Retina (tissue), 1 donor: ENCODE data around the gene PRDM5.

Source experiments
- DNase-seq: peaks from one replicate; pipeline ENCODE4 v3.0.0-alpha.2; 2016

PRDM5 gene

DNA sequence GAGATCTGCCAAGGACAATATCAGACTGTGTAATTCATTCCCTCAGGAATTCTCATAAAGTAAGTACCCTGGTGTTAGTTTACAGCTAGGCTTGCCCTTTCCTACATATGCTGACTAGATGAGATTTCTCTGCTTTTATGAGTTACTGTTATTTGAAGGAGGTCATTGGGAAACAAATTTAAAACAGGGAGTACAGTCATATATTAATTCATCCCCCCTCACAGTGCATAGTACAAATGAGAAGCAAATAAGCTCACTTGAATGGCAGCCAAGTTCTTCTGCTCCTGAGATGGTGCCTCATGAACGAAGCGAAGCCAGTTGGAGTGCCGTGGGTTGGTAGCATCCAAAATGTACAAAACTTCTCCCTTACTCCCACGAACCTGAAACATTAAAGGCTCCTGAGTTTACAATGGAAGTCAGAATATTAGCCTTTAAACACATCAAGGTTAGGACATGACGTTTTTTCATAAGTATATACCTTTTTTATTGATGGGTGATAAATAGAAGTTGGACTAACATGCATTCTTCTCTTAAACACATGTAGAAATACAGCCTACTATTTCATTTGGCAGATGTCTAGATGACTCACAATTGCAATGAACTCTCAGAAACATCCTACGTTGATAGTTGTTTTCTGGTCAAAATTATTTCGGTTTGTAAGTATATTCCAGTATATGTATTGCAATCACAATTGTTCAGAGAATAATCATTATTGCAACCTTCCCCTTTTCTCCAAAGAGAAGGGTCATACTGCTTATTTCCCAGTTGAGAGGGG is 69.2 kb downstream of the PRDM5 start:
- no peak for DNase-seq

GRCh38 chr4:120850018-120850599 is 72.4 kb downstream of the PRDM5 start:
- no peak for DNase-seq

- DNase-seq, result no peak
Measured at GRCh38 chr4:120847019-120847582, 75.4 kb downstream of the PRDM5 start.

DNA sequence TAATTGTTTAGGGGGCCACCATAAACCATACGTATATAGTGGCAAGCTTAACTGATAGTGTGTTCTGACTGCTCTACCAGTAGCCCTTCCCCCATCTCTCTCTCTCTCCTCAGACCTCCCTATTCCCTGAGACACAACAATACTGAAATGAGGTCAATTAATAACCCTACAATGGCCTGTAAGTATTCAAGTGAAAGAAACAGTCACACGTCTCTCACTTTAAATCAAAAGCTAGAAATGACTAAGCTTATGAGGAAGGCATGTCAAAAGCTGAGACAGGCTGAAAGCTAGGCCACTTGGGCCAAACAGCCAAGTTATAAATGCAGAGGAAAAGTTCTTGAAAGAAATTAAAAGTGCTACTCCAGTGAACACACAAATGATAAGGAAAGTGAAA is 78.0 kb downstream of the PRDM5 start:
- DNase-seq, result peak; percentile 46

DNA sequence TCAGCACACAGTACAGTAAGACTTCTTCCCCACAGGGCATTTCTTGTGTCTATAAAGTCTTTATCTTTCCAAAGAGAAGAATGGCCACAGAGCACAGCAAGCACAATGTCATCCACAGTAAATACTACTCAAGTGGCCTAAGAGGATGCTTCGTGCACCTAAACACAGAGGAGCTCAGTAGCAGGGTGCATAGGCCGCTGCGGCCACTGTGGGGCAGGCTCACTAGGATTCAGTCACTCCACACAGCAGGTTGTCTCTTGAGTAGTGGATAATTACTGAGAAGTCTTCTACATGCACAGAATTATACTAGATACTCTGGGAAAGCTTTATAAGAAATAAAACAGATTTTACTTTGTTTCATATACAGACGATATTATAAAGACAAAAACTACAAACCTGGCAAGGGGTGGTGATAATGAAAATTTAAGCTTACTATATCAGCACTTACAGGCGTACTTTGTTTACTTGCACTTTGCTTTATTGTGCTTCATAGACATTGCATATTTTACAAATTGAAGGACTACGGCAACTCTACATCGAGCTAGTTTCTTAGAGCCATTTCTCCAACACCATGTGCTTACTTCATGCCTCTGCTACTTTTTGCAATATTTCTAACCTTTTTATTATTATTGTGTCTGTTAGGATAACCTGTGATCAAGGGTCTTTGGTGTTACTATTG is 78.5 kb downstream of the PRDM5 start:
- peak; percentile 18 for DNase-seq

DNA sequence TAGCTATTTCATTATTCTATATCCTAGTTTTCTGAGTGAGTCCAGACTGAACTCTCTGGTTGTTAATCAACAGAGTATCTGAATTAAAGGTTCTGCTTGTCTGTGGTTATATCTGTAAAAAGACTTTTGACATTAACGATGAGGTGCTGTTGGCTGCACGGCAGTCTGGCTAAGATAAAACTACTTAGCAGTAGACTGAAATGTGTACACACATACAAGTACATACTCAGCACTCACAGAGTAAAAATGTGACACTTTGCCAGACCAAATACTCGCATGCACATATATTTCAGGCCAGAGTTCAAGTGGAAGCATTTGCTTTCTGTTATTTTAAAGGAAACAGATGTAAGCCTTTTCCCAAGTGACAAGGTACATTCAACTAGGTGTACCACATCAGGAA is 80.5 kb downstream of the PRDM5 start:
- DNase-seq, result no peak

GRCh38 chr4:120841580-120841979 is 80.9 kb downstream of the PRDM5 start:
- DNase-seq, result no peak

- DNase-seq, result no peak
Measured at GRCh38 chr4:120839974-120840751, 82.4 kb downstream of the PRDM5 start.

DNA sequence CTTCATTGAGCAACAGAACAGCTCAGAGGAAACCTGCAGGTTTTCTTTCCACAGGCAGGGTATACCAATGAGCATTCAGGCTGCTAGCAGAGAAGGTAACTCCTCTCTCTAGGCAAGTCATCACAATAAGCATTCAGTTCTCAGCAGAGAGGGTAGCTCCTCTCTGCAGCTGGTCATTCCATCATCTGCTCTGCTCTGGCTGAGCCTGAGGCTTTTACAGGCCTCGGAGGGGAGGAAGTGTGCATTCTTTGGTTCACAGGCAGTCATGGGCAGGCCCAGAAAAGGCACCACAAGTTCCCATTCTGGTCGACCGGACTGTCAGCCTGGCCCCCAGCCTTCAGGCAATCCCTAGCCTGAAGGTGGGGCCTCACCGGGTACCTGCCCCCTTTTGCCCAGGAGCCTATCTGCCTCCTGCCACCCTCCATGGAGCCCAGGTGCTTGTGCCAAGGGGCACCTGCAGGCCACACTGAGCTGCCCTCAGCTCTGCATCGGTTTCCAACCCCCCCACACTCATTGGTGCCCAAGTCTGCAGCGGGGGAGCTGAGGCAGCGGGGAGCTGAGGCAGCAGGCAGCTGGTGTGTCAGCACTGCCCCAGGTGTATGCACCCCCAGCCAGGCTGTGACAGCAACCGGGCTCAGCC is 83.1 kb downstream of the PRDM5 start:
- DNase-seq, result no peak

GRCh38 chr4:120838784-120839183 is 83.7 kb downstream of the PRDM5 start:
- DNase-seq, result no peak

GRCh38 chr4:120837656-120838055 is 84.9 kb downstream of the PRDM5 start:
- DNase-seq, result no peak

DNA sequence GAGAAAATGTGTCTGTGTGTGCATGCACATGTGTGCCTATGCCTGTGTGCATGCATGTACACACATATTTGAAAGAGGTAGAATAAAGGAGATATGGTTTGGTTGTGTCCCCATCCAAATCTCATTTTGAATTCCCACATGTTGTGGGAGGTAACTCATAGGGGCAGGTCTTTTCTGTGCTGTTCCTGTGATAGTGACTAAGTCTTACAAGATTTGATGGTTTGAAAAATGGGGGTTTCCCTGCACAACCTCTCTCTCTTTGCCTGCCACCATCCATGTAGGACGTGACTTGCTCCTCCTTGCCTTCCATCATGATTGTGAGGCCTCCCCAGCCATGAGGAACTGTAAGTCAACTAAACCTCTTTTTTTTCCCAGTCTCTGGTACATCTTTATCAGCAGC is 87.2 kb downstream of the PRDM5 start:
- DNase-seq, result no peak

DNA sequence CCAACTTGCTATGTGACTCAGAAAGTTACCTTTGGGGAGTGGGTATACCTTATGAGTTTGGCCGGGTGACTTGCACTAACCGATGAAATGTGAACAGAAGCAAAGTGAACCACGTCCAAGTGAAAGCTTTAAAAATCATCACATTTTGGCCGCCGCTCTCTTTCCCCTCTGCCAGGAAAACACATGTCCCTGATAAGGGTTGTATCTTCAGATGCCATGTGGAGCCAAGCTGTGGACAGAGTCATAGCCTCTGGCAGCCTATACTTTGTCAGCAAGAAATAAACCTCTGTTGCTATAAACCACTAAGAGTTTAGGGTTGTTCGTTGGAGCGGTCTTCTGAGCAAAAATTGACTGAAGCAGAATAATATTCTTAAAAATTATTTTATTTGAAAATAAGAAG is 92.3 kb downstream of the PRDM5 start:
- DNase-seq, result no peak

- DNase-seq, result no peak
Measured at GRCh38 chr4:120829113-120829831, 93.3 kb downstream of the PRDM5 start.

DNA sequence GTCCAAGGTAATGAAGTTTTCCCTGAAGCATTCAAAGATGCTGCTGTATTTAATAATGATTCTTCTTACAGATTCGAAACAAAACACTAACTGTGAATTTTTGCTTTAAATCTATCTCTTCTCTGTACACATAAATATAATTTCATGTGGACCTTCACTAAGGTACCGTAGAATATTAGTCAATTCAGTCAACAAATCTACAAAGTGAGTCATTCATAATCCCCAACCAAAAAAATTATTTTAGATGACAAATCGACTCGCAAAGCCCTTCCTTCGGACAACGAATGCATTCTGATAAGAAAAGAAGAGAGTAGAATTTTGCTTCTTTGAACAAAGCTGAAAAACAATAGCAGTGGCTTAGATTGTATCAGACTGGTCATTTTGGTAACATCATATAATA is 95.7 kb downstream of the PRDM5 start:
- DNase-seq, result no peak

DNA sequence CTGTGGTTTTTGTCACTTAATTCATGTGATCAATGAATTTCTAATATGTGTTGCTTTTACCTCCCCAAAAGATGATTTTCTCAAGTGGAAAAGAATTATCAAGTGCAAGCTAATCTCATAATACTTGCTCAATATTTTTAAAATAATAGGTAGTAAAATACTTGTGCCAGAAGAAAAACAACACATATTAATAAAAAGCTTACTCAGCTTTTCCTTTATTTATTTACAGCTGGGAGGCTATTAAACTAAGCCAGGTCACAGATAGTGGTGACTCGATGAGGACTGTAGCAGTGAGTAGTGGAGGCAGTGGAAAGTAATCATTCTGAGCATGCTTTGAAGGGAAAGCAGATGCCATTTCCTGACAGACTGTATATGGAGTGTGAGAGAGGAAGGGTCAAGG is 96.1 kb downstream of the PRDM5 start:
- DNase-seq, result no peak

DNA sequence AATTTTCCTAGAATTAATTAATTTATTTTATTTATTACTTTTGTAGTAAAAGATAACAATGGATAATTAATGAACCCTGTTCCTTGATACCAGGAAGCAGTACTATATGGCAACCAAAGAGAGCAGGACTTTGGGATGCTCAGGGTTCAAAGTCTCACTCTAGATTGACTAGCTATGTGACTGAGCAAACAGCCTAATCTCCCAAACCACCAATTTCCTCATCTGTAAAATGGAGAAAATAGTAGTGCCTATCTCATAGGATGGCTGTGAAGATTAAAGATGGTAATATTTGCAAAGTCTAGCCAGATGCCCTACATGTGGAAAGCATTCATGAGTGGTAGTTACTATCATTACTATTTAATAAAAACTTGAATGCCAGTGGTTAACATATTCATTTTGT is 97.6 kb downstream of the PRDM5 start:
- no peak for DNase-seq

DNA sequence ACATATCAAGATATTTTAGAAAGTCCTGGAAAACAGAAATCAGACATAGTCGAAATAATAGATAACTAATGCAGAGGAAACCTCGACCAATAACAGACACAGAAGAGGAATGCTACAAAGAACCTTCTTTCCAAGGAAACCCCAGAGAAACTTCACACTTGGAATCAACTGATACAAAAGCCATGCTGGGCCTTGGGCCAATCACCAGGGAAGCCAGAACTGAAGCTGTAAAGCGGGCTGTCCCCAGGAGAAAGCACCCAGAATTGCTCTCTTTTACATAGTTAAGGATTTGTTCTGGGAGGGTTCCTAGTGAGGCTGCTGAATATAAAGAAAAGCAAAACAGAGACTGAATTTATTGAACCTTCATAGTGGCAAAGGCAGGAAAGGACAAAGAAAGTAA is 100.5 kb downstream of the PRDM5 start:
- DNase-seq, result no peak

DNA sequence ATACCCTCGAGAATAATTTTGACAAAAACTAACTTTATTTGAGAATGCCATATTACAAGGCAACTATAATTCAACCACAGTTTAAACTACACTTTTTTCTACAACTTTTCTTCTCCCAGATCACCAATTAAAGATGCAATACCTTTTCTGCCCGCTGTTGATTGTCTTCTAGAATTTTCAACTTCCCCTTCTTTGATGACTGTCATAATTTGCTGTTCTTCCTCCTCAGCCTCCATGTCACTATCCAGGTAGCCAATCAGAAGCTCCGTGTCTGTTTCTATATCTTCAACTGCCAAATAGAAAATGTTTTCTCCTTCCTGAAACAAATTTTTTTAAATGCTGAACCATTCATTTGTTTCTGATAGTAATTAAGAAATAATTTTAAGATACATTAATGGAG is 101.5 kb downstream of the PRDM5 start:
- no peak for DNase-seq

GRCh38 chr4:120819805-120820437 is 102.6 kb downstream of the PRDM5 start:
- DNase-seq, result no peak

GRCh38 chr4:120816296-120816965 is 106.1 kb downstream of the PRDM5 start:
- no peak for DNase-seq
